A673 (cell line): ENCODE measurements around the gene KCNJ10.

ENCODE experiments used
- CTCF ChIP-seq: fragments of 300-800, 200-600 bp; sonication (generic); conservative IDR thresholded peaks from 2 replicates; pipeline ENCODE4 v1.5.1; 2017; ENCODE audit warnings: low read depth, mild to moderate bottlenecking, antibody characterized with exemption, low read length, moderate library complexity, mixed read lengths
- EZH2 ChIP-seq: fragments of 200-600 bp; sonication (generic); IDR thresholded peaks from 2 replicates; pipeline ENCODE4 v1.6.1; 2017; ENCODE audit warnings: borderline replicate concordance, low read depth, mild to moderate bottlenecking, mixed read lengths, antibody characterized with exemption, low read length; ENCODE audit not compliant: poor library complexity, severe bottlenecking

GRCh38 chr1:160050619-160051018 lies 19.3 kb downstream of the KCNJ10 start:
- TF ChIP-seq CTCF (no peak), EZH2 (no peak)
